GM21381 (cell line): Measurements from ENCODE around the gene RLN3.
A peak's percentile ranks its signal among the peaks of the same experiment; 100 is the strongest.
"Not testable (repeated sequence)": the region's sequence is repeated elsewhere in the genome, so short reads cannot be mapped to it uniquely, and the experiment has no call there.

Source experiments
- ATAC-seq: cut with Tn5 transposase; IDR thresholded peaks from one replicate; pipeline ENCODE4 v1.9.1; 2021; ENCODE audit warnings: mild to moderate bottlenecking, moderate library complexity; ENCODE audit not compliant: unreplicated experiment

RLN3 gene

DNA sequence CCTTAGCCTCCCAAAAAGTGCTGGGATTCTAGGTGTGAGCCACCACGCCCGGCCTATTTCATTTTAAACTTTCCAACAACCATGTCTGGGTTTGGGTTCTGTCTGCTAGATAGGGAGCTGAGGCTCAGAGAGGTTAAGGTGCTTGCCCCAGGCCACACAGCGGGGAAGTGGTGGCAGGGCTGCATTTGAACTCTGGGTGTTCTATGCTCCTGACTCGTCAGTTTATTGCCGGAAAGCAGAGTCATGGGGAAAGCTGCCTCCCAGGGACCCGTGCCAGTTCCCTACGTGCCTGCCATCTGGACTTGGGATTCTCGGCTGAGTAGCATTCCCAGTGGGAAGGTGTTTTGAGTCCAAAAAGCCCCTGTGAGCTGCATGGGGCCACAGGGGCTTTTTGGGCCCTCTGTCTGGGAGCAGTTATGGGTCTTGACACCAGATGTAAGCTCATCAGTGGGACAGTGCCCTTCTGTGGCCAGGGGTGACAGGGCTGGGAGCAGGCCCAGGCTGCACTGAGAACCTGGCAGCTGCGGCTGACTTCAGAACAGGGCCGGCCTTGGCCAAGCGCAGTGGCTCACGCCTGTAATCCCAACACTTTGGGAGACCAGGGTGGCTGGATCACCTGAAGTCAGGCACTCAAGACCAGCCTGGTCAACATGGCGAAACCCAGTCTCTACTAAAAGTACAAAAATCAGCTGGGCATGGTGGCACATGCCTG is 32.8 kb upstream of the RLN3 start:
- ATAC-seq = no peak

DNA sequence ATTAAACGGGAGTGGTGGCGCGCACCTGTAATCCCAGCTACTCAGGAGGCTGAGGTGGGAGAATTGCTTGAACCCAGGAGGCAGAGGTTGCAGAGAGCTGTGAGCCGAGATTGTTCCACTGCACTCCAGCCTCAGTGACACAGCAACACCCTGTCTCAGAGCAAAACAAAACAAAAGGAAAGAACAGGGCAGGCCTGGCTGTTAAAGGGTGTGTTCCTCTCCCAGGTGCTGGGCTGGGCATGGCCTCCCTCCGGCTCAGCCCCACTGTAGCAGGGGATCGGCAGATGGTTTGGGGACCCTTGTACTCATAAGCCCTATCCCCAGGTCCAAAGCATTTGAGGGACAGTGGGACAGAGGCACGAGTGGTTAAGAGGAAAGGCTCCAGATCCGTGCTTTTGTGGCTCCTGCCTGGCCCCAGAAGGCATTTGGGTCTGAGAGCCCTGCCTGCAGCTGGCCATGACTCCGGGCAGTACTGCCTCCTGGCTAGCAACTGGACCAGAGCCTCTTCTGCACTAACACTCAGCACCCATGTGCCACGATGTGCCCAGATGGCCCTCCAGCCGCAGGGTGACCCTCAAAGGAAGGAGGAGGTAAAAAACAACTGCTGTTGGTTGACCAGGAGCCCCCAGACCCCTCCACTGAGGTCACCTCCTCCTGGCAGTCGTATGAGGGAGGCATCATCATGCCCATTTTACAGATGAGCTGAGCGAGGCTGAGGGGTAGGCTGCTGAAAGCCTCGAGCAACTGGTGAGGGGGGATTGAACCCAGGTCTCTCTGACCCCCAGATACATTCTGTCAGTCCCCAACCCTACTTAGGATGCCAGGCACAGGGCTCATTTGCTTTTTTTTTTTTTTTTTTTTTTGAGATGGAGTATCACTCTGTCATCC is 31.8 kb upstream of the RLN3 start:
- no peak for ATAC-seq

DNA sequence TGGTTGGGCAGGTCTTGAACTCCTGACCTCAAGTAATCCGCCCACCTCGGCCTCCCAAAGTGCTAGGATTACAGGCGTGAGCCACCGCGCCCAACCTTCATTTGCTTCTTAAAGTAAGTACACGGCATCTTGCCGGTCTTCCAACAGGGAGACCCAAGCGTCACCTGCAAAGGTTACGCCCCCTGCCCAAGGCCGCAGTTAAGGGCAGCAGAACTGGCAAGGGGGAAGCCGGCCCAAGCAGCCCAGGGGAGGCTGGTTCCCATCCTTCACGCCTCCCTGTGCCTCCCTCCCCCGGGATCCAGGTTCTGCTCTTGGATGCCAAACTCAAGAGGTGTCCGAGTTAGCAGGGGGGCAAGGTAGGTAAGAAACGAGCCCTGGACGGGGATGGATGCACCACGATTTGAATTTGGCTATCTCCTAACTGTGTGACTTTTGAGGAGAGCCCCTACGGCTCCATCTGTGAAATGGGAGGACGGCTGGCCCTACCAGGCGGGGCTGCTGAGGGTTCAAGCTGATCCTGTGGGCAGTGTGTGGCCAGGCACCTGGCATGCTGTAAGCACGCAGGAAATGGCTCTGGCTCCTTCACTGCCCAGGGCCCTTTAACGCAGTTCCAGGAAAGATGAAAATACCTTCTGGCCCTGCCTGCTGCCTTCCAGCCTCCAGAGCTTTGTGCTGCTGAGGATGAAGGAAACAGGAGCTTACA is 30.9 kb upstream of the RLN3 start:
- ATAC-seq = no peak

DNA sequence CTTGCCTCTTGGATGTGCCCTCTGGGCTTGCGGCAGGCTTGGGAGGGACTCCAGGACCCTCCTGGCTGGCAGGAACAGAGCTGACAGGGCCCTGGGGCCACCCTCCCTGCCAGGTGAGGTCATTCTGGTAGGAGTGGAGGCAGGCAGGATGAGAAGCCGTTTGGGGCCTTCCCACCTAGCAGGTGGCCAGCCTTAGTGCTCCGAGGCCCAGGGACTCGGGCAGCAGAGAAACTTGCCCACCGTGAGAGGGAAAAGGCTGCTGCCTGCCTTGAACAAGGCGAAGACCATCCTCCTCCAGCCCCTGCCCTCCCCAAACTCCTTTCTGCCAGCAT is 30.4 kb upstream of the RLN3 start:
- no peak for ATAC-seq

DNA sequence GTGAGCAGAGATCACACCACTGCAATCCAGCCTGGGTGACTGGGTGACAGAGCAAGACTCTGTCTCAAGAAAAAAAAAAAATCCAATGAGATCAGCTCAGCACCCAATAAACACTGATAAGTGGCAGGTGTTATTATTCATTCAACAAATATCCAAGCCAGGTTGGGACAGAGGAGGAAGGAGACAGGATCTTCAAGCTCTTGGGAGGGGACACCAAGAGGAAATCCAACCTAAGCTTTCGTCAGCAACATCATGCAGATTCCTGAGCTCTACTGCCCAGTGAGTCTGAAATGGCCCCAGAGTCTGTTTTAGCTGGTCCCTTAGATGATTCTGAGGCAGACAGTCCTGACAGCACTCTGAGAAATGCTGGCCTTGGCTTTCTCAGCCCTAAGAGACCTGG is 29.5 kb upstream of the RLN3 start:
- ATAC-seq = no peak

DNA sequence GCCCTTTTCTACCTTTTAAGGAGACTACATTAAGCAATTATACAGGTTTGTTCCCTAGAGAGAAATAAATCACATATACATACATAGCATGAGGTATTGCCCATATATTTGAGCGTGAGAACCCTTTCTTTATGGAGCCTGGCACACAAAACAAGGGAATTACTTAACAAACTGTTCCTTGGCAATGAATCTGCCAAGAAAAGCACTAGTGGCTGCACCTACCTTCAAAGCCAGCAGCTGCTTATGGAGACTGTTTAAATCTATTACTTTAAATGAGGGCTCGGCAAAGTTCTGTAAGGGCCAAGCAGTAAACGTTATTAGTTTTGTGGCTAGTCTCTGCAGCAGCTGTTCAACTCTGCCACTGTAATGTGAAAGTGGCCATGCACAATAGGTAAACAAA is 28.9 kb upstream of the RLN3 start:
- ATAC-seq = no peak

DNA sequence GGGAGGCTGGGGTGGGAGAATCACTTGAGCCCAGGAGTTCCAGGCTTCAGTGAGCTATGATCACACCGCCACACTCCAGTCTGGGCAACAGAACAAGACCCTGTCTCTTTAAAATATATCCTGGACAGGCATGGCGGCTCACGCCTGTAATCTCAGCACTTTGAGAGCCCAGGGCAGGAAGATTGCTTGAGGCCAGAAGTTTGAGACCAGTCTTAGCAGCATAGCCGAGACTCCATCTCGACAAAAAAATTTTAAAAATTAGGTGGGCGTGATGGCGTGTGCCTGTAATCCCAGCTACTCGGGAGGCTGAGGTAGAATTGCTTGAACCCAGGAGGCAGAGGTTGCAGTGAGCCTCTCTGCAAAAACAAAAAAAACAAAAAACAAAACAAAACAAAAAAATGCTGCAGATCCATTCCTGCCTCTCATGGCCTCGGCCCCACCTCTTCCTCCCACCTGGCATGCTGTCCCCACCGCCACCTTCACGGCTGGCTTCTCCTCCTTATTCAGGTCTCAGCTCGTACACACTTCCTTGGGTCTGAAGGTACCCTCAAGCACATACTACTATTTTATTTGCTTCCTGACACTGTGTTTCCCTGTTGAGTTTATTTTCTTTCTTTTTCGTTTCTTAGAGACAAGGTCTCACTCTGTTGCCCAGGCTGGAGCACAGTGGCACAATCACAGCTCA is 27.1 kb upstream of the RLN3 start:
- no peak for ATAC-seq

DNA sequence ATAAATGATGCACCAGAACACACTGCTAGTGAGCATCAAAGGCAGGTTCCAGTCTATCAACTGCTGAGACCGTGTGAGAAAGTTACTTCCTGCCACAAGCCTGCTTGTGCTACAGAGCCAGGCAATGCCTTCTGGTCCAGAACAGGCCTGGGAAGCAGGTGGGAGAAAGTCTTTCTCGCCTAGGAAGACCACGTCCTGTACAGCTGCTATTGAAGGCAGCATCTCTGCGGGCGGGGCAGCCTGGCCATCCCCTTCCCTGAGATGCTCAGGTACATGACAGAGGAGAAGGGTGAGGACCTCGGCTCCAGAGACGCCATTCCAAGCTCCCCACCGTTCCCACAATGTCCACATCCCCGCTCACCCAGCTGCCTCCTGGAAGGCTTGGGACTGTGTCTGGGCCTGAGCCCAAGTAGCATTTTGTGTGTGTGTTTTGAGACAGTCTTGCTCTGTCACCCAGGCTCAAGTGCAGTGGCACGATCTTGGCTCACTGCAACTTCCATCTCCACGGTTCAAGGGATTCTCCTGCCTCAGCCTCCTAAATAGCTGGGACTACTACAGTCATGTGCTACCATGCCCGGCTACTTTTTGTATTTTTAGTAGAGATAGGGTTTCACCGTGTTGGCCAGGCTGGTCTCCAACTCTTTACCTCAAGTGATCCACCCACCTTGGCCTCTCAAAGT is 25.2 kb upstream of the RLN3 start:
- no peak for ATAC-seq

DNA sequence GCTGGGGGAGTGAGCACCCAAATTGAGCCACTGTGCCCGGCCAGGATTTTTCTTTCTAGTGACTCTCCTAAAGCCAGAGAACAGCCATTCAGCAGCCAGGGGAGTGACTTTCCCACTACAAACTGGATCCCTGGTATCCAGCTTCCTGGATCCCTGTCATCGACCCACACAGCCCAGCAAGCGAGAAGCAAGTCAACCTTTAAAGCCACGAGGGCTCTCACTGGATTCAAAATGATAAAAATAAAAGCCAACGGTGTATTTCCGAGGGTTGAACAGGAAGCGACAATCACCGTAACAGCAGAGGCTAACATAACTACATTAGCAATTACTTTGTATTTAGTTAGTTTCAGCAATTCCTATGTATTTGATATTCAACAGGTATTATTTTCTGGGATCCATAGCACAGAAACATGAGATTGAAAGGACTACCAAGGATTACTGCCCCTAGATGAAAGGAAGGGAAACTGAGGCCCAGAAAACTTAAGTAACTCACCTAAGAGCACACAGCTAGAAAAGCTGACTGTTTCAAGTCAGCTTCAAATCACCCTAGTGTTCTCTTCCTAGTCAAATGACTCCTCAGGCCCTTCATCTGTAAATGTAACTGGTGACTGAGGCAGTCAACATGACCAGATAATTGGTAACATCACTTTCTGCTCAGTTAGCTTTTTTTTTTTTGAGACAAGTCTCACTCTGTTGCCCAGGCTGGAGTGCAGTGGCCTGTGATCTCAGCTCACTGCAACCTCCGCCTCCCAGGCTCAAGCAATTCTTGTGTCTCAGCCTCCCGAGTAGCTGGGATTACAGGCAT is 24.5 kb upstream of the RLN3 start:
- no peak for ATAC-seq

DNA sequence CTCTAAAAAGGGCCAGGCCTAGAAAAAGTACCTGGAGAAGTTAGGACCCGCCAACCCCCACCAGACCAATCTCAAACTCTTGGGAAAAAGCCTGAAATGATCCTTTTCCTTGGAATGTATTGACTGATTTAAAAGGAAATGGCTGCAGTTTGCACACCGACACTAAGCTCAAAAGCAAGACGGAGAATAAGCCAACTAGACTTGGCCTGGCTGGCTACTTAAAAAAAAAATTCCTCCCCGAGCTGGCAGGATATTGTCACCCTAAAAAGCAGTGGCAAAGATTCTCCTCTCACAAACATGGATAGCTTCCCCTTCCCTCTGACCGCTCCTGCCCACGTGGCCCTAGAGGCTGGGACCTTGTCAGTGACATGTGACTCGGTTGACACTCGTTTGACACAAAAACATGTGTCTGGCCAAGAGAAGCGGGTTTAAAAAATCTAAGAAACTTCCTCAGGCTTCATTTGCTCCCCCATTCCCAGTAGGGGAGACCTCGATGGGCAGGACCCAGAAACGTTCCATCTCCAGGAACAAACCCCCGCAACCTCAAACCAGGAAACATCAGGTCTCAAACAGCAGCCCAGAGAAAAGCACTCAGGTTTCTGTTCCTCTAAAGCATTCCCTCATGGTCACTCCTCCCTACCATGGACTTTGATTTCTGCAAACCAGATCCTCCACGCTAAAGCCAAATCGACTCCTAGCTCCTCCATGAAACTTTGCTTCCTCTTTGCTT is 23.2 kb upstream of the RLN3 start:
- no peak for ATAC-seq

DNA sequence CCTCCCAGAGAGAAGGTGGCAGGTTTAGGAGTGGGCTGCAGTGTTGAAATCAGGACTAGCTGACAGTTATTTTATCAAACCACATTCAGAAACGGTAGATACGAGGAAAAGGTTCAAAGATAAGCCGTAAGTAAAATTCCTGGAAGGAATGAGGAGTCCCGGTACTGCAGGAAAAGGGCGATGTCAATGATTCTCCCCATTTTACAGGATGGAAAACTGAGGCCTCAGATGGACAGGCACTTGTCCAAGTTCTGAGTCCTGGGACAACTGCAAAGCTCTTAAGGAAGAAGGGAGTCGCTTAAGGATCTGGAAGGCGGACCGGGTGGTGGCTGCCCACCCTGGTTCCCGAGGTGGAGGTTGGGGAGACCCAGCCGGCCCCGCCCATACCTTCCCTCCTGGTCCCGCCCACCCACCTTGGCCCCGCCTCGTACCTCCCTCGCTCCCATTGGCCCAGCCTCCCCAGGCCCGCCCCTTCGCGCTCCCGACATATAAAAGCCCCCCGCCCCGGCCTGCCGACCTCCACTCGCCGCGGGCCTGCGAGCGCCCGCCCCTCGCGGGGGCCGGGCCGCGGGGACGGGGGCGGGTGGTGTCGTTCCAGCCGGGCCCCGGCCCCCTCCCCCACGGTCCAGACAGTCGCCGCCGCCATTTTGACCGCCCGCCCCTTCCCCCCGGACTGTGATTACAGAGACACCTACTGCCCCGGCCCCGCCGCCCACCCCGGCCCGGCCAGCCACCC is 22.4 kb upstream of the RLN3 start:
- peak; percentile 35 for ATAC-seq

DNA sequence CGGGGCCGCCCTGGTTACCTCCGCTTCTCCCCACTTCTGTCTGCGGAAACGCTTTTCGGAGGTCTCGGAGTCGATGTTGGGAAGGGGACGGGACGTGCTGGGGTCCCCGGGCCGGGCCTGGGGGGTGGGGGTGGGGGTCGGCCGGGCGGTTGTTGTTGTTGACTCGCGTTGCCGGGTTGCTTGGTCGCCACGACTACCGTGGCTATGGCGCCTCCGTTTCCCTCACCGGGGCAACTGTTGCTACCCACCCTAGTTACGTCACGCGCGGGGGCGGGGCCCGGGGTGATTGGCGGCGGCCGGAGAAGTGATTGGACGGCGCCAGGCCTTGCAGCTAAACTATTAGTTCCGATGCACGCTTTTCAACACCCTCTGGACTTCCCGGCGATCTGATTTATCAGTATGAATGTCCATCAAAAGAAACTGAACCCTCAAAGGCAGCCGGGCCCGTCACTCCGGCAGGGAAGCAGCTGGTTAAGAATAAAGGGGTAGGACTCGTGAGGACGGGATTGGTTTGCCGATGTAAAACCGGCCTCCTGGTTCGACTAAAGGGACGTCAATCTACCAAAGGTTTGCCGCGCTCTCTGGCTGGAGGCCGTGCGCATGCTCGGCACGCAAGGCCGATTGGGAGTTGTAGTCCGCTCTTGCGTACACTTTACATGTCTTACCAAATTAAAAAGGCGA is 21.7 kb upstream of the RLN3 start, which contains the start of gene RFX1:
Gene RFX1, minus strand, starts transcription at position 236 of the 681 bp plus-strand sequence. CDS start 12,477 bp downstream, outside the sequence.
- peak; percentile 67 for ATAC-seq

DNA sequence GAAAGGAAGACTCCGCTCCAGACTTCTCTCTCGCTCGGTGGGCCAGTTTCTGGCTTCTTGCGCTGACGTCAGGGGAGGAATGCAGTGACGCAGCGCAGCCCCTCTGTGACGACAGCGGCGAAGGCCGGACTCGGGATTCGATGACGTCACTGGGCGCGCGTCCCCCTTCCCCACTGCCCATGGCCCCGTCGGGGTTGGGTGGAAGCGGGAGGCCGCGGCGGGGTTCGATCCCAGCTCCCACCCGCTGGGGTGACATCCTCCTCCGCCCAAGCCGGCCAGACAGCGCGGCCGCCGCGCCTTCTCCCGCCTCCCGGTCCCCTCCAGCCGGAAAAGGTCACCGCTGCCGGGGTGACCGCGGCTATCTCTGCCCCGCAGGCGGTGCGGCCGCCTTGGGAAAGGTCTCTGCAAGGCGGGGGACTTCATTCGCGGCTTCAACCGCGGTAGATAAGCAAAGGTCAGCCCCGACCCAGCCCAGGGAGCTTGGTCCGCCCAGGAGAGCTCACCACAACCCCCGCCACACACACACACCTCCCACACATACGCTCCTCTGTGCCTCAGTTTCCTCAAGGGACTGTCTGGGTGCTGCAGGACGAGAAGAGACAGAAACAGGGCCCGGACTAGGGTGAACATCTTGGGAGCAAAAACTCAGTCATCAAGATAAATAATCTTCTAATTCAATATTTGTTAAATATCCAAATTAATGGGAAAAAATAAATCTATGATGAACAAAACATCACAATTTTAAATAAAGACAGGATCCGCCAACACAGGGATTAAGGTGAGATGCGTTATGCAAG is 21.0 kb upstream of the RLN3 start:
- ATAC-seq = peak; percentile 33

DNA sequence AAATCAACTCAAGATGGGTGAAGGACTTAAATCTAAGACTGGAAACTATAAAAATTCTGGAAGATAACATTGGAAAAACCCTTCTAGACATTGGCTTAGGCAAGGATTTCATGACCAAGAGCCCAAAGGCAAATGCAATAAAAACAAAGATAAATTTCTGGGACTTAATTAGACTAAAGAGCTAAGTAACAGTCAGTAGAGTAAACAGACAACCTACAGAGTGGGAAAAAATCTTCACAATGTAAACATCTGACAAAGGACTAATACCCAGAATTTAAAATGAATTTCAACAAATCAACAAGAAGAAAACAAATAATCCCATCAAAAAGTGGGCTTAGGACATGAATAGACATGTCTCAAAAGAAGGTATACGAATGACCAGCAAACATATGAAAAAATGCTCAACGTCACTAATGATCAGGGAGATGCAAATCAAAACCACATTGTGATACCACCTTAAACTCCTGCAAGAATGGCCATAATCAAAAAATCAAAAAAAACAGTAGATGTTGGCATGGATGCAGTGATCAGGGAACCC is 15.5 kb upstream of the RLN3 start:
- no peak for ATAC-seq

DNA sequence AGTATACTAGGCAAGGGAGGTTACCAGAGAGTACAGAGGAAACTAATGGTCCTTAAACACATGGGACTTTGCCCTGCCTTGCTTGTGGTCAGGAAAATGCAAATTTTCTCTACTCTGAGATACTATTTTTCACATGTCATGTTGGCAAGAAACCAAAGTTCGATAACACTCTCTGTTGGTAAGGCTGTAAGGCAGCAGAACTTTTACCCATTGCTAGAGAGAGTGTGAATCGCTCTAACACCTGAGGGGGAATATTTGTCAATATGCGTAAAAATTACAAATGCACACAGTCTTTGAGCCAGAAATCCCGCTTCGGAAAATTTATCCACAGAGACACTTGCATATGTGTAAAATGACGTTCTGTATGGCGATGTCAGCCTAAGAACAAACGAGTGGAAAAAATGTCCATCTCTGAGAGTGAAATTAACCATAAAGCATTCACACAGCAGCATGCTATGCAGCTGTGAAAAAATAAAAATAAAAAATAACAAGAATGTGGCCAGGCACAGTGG is 12.4 kb upstream of the RLN3 start:
- ATAC-seq = peak; percentile 83

DNA sequence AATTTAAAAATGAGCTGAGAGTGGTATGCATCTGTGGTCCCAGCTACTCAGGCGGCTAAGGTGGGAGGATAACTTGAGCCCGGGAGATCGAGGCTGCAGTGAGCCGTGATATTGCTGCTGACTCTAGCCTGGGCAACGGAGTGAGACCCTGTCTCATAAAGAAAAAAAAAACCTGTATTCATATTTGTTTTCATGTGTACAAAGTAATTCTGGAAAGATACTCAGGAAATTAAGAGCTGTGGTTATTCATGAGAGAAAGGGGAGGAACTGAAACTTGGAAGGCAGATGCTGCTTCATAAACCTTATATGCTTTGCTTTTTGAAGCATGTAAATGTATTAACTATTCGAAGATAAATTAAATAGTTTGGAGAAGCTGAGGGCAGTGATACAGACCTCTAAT is 8.8 kb upstream of the RLN3 start:
- no peak for ATAC-seq

DNA sequence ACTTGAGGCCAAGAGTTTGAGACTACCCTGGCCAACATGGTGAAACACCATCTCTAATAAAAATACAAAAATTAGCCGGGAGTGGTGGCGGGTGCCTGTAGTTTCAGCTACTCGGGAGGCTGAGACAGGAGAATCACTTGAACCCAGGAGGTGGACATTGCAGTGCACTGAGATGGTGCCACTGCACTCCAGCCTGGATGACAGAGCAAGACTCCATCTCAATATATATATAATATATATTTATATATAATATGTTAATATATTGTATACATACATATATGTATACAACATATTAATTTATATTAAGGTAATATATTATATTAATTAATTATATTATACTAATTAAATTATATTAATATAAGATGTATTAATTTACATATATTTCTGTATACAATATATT is 8.2 kb upstream of the RLN3 start:
- ATAC-seq = not testable (repeated sequence)
